ENCODE measurements around the gene COA6. TPM values are rescaled to one million over a fixed set of nuclear protein-coding genes. Genes with fewer than 3 reads are reported as not detected.

The COA6 gene
- total and polyA plus RNA-seq, 10 of the 15 experiments (the other 5 are each of a cell fraction or from before 2014, with no cell fraction given): 49.9 to 178 (median 71.5) TPM

GRCh38 chr1:234369784-234370183 is 3.5 kb upstream of the COA6 start:
- no peaks in the 10 kb centered on the region for H3K36me3 ChIP-seq (ENCODE audit: control insufficient read depth in 2 of 2, insufficient read depth in 2 of 2, low read length in 1 of 2)
- FAIRE-seq (no peak), DNase-seq (ENCODE audit: low read depth, low spot score) (no peak), ATAC-seq (no peak)
- no peaks in the 10 kb centered on the region for H4K20me1 ChIP-seq (ENCODE audit: control insufficient read depth, insufficient read depth)
- no peaks in the 10 kb centered on the region; a peak in 1 of 4 replicates for H3K27me3 ChIP-seq (replicated peaks in 1 of 2; ENCODE audit: control insufficient read depth in 2 of 2, insufficient read depth in 2 of 2, low read length in 1 of 2)
- in situ Hi-C loops (cut with MboI) (no loop called here), intact Hi-C loops (cut with micrococcal nuclease; ENCODE audit: unreplicated experiment) (loop anchor here (10.0 kb wide), 1 partner anchor 235 kb away; no protein-coding TSS in a partner anchor)
- H3K4me1 ChIP-seq (ENCODE audit: control insufficient read depth, insufficient read depth, low read length): peaks cover 2% of the 10 kb centered on the region; the same call in 1 of the 2 replicates
- no peak overlapping the region for H3K27ac ChIP-seq (ENCODE audit: control insufficient read depth, insufficient read depth)
- no TSS peak for BruUV-seq (replicated peaks)
- POLR2A ChIA-PET: interaction anchor here (0.7 to 1.0 kb wide), 2 partner anchors 14 to 1081 kb away, joined by 3 to 5 read pairs; no protein-coding TSS in a partner anchor
- SMC1A ChIA-PET (ENCODE audit: uncharacterized antibody, unreplicated experiment): interaction anchor here (1.4 kb wide), 1 partner anchor 14 kb away, joined by 3 read pairs; no protein-coding TSS in a partner anchor
- RAD21 ChIA-PET (ENCODE audit: unreplicated experiment): interaction anchor here (1.2 kb wide), 2 partner anchors 15 to 45 kb away, joined by 3 read pairs; no protein-coding TSS in a partner anchor
- H3K4me3 ChIP-seq: no peak overlapping the region
- H2AFZ ChIP-seq (ENCODE audit: control insufficient read depth, low read depth, low read length): no peak overlapping the region
- peaks cover 23% of the 10 kb centered on the region for H3K79me2 ChIP-seq (ENCODE audit: control insufficient read depth, insufficient read depth, low read length)
- no peak overlapping the region for H3K4me2 ChIP-seq (ENCODE audit: control insufficient read depth, insufficient read depth)
- no peak overlapping the region for H3K9ac ChIP-seq (ENCODE audit: control insufficient read depth, insufficient read depth, low read length)
- no peaks in the 10 kb centered on the region for H3K9me3 ChIP-seq (replicated peaks; ENCODE audit: control insufficient read depth, insufficient read depth, low read length)
- CTCF ChIA-PET: no interaction called here
- WGBS (ENCODE audit: insufficient coverage, insufficient replicate concordance, low lambda C conversion rate, missing lambda C conversion rate): 54% methylated on average over 1 of the region's 1 CpG
- TF ChIP-seq NRF1 (conservative IDR thresholded peaks at IDR 0.05; ENCODE audit: low read depth, low read length): no peak
- TF ChIP-seq ZNF274 (IDR thresholded peaks at IDR 0.05; ENCODE audit: insufficient read depth, insufficient read length): no peak
- TF ChIP-seq CBX3 (IDR thresholded peaks at IDR 0.05; ENCODE audit: borderline replicate concordance, low read depth): no peak
- TF ChIP-seq FOXM1 (IDR thresholded peaks at IDR 0.05; ENCODE audit: low read depth, low read length): no peak
- TF ChIP-seq MLLT1 (IDR thresholded peaks at IDR 0.05): no peak
- no peak for TF ChIP-seq ZBTB4 (CRISPR knock-in tag; IDR thresholded peaks at IDR 0.05)
- no peak for TF ChIP-seq MYC (IDR thresholded peaks at IDR 0.05; ENCODE audit: insufficient read depth, insufficient read length, insufficient replicate concordance, low read length, severe bottlenecking)
- TF ChIP-seq NR2C1 (IDR thresholded peaks at IDR 0.05): no peak
- TF ChIP-seq ZNF592 (IDR thresholded peaks at IDR 0.05): no peak
- no peak for TF ChIP-seq REST (IDR thresholded peaks at IDR 0.05; ENCODE audit: low read depth, low read length)

All from GM12878 (cell line).